Liver (tissue), 3 donors: ENCODE results near the gene MYO7B.

Experiments
- FOXA1 ChIP-seq: IDR thresholded peaks from 2 replicates; pipeline ENCODE4 v1.6.1; 2016; ENCODE audit warnings: antibody characterized with exemption
- GABPA ChIP-seq, 2 donors: IDR thresholded peaks in 1 of 2; conservative IDR thresholded peaks in 1 of 2; 2 replicates each; pipeline ENCODE4 v1.6.1; 2016; ENCODE audit warnings: antibody characterized with exemption in 2 of 2, mild to moderate bottlenecking in 1 of 2, moderate library complexity in 1 of 2
- HNF4G ChIP-seq: IDR thresholded peaks from 2 replicates; pipeline ENCODE4 v1.6.1; 2016; ENCODE audit warnings: antibody characterized with exemption
- JUND ChIP-seq, 2 donors: IDR thresholded peaks; 2 replicates each; pipeline ENCODE4 v1.6.1; 2016; ENCODE audit warnings: antibody characterized with exemption in 2 of 2
- RAD21 ChIP-seq, 2 donors: IDR thresholded peaks; 2 replicates each; pipeline ENCODE4 v1.6.1; 2016; ENCODE audit warnings: antibody characterized with exemption in 2 of 2, mild to moderate bottlenecking in 2 of 2
- TAF1 ChIP-seq: conservative IDR thresholded peaks from 2 replicates; pipeline ENCODE4 v1.6.1; 2016; ENCODE audit warnings: antibody characterized with exemption, mild to moderate bottlenecking
- YY1 ChIP-seq: IDR thresholded peaks from 2 replicates; pipeline ENCODE4 v1.6.1; 2016; ENCODE audit warnings: antibody characterized with exemption, mild to moderate bottlenecking
- TF ChIP-seq, protein P1 (sequence below): fragments of 150-350 bp; IDR thresholded peaks from 2 replicates; pipeline ENCODE4 v1.5.1; 2017; ENCODE audit warnings: improper control_type of control experiment, low read depth, low read length; ENCODE audit not compliant: missing input control
- TF ChIP-seq, protein P2 (sequence below): IDR thresholded peaks from 2 replicates; pipeline ENCODE4 v1.6.1; 2016; ENCODE audit warnings: antibody characterized with exemption, mild to moderate bottlenecking
- TF ChIP-seq, protein P3 (sequence below): IDR thresholded peaks from 2 replicates; pipeline ENCODE4 v1.6.1; 2016; ENCODE audit warnings: antibody characterized with exemption
- TF ChIP-seq, protein P4 (sequence below): IDR thresholded peaks from 2 replicates; pipeline ENCODE4 v1.6.1; 2016; ENCODE audit warnings: antibody characterized with exemption
- donor health status: healthy.
- donor health status: healthy.

DNA sequence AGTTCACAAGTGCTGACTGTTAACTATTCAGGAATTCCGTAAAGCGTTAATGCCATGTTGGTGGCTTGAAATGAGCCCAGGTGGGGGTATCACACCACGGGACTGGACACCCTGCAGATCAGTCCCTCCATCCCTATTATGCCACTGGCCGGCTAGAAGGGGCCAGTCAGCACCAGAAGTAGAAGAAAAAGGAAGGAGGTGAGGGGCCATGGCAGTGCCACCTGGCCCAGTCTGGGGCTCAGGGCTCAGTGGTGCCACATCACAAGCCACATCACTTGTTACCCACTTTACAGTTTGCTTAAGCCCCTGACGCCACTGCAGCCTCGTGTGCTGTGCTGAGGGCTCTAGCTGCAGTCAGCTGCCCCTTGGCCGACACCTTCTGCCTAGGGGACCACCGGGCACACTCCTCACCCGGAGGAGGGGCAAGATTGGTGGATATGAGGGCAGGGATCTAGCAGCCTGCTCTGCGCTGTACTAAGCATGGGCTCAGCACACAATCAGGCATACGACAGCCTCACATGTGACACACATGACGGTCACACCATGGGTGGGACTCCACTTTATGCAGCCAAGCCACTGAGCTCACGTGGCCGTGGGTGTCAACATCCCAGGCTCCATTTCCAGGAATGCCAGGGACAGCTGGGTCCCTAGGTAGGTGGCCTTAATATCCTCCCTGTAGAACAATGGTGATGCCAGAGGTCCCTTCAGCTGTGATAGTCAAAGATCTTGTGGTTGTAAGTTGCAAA is 136.2 kb downstream of the MYO7B start:
- TF ChIP-seq JUND (IDR thresholded peaks at IDR 0.05) (no peak), HNF4G (no peak), FOXA1 (no peak), TAF1 (no peak), RAD21 (IDR thresholded peaks at IDR 0.05) (no peak), GABPA (IDR thresholded peaks at IDR 0.05 in 1 of 2, conservative IDR thresholded peaks at IDR 0.05 in 1 of 2) (no peak), YY1 (no peak)
- TF ChIP-seq, protein P1, sequence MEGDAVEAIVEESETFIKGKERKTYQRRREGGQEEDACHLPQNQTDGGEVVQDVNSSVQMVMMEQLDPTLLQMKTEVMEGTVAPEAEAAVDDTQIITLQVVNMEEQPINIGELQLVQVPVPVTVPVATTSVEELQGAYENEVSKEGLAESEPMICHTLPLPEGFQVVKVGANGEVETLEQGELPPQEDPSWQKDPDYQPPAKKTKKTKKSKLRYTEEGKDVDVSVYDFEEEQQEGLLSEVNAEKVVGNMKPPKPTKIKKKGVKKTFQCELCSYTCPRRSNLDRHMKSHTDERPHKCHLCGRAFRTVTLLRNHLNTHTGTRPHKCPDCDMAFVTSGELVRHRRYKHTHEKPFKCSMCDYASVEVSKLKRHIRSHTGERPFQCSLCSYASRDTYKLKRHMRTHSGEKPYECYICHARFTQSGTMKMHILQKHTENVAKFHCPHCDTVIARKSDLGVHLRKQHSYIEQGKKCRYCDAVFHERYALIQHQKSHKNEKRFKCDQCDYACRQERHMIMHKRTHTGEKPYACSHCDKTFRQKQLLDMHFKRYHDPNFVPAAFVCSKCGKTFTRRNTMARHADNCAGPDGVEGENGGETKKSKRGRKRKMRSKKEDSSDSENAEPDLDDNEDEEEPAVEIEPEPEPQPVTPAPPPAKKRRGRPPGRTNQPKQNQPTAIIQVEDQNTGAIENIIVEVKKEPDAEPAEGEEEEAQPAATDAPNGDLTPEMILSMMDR = no peak
- TF ChIP-seq, protein P2, sequence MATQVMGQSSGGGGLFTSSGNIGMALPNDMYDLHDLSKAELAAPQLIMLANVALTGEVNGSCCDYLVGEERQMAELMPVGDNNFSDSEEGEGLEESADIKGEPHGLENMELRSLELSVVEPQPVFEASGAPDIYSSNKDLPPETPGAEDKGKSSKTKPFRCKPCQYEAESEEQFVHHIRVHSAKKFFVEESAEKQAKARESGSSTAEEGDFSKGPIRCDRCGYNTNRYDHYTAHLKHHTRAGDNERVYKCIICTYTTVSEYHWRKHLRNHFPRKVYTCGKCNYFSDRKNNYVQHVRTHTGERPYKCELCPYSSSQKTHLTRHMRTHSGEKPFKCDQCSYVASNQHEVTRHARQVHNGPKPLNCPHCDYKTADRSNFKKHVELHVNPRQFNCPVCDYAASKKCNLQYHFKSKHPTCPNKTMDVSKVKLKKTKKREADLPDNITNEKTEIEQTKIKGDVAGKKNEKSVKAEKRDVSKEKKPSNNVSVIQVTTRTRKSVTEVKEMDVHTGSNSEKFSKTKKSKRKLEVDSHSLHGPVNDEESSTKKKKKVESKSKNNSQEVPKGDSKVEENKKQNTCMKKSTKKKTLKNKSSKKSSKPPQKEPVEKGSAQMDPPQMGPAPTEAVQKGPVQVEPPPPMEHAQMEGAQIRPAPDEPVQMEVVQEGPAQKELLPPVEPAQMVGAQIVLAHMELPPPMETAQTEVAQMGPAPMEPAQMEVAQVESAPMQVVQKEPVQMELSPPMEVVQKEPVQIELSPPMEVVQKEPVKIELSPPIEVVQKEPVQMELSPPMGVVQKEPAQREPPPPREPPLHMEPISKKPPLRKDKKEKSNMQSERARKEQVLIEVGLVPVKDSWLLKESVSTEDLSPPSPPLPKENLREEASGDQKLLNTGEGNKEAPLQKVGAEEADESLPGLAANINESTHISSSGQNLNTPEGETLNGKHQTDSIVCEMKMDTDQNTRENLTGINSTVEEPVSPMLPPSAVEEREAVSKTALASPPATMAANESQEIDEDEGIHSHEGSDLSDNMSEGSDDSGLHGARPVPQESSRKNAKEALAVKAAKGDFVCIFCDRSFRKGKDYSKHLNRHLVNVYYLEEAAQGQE = no peak
- TF ChIP-seq, protein P3, sequence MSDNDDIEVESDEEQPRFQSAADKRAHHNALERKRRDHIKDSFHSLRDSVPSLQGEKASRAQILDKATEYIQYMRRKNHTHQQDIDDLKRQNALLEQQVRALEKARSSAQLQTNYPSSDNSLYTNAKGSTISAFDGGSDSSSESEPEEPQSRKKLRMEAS = no peak
- TF ChIP-seq, protein P4, sequence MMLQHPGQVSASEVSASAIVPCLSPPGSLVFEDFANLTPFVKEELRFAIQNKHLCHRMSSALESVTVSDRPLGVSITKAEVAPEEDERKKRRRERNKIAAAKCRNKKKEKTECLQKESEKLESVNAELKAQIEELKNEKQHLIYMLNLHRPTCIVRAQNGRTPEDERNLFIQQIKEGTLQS = no peak
